ENCODE data around the gene POLE.

DNA sequence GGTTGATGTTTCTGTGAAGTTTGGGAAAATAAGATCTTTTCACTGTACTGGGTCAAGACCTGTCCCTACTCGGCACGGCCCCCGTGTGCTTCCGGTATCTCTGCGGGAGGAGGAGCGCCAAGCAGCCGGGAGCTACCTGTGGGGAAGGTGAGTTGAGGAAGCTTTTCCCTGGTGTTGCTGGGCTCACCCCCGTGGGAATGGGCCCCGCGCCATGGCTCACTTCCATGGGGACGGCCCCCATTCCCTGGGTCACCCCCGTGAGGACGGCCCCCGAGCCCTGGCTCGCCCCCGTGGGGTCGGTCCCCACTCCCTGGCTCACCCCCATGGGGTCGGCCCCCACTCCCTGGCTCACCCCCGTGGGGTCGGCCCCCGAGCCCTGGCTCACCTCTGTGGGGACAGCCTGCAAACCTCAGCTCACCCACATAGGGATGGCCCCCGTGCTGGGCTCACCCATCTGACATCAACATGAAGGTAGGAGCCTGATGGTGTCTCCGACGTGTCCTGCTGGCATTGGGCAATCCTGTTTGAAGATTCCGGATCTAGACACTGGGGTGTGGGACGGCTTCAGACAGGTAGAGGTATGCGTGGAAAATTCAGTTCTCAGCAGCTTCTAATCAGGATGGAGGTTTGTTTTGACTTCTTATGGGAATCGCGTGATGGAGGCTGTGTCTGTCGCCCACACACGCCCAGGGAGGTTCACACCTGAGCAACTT lies 85.8 kb downstream of the POLE start:
- TF ChIP-seq, protein P1, sequence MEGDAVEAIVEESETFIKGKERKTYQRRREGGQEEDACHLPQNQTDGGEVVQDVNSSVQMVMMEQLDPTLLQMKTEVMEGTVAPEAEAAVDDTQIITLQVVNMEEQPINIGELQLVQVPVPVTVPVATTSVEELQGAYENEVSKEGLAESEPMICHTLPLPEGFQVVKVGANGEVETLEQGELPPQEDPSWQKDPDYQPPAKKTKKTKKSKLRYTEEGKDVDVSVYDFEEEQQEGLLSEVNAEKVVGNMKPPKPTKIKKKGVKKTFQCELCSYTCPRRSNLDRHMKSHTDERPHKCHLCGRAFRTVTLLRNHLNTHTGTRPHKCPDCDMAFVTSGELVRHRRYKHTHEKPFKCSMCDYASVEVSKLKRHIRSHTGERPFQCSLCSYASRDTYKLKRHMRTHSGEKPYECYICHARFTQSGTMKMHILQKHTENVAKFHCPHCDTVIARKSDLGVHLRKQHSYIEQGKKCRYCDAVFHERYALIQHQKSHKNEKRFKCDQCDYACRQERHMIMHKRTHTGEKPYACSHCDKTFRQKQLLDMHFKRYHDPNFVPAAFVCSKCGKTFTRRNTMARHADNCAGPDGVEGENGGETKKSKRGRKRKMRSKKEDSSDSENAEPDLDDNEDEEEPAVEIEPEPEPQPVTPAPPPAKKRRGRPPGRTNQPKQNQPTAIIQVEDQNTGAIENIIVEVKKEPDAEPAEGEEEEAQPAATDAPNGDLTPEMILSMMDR (conservative IDR thresholded peaks at IDR 0.05; ENCODE audit: low read depth, low read length) = no peak
- TF ChIP-seq EZH2phosphoT487 (IDR thresholded peaks at IDR 0.05; ENCODE audit: borderline replicate concordance, low read length) (no peak), EZH2 (IDR thresholded peaks at IDR 0.05; ENCODE audit: low read length, unreplicated experiment) (no peak)
